LNCaP clone FGC (cell line): ENCODE measurements around the gene RASEF.

Experiments used
- DNase-seq: peaks from one replicate; pipeline ENCODE4 v3.0.0-alpha.2; 2011; ENCODE audit warnings: low read depth
- H3K4me3 ChIP-seq: 2 replicates; pipeline ENCODE4 v1.5.1; 2011; ENCODE audit warnings: mild to moderate bottlenecking, low read depth, low read length, control low read depth
- TF ChIP-seq, protein P1 (sequence below): IDR thresholded peaks from 2 replicates; pipeline ENCODE4 v1.5.1; 2012; ENCODE audit warnings: mild to moderate bottlenecking; ENCODE audit not compliant: control insufficient read depth, insufficient read depth; ENCODE audit errors: extremely low read depth

Gene RASEF

DNA sequence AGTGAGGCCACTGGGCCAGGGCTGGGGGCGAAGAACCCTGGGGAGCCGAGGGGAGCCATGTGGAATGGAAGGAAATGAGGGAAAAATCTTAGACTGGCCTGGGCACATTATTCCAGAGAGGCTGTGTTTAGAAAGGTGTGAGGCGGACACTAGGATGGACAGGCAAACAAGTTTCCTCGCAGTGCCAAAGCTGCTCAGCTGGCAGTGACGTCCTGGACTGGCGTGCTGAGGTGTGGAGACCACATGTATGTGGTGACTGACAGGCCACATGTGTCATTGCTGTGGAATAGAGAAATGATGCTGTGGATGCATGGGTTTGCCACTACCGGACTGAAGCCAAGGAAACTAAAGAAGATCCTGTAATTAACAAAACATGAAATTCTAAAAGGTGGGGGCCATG, 42.6 kb downstream of the RASEF start:
- DNase-seq, result no peak
- TF ChIP-seq, protein P1, sequence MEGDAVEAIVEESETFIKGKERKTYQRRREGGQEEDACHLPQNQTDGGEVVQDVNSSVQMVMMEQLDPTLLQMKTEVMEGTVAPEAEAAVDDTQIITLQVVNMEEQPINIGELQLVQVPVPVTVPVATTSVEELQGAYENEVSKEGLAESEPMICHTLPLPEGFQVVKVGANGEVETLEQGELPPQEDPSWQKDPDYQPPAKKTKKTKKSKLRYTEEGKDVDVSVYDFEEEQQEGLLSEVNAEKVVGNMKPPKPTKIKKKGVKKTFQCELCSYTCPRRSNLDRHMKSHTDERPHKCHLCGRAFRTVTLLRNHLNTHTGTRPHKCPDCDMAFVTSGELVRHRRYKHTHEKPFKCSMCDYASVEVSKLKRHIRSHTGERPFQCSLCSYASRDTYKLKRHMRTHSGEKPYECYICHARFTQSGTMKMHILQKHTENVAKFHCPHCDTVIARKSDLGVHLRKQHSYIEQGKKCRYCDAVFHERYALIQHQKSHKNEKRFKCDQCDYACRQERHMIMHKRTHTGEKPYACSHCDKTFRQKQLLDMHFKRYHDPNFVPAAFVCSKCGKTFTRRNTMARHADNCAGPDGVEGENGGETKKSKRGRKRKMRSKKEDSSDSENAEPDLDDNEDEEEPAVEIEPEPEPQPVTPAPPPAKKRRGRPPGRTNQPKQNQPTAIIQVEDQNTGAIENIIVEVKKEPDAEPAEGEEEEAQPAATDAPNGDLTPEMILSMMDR, result no peak
- no peak overlapping the region for H3K4me3 ChIP-seq

DNA sequence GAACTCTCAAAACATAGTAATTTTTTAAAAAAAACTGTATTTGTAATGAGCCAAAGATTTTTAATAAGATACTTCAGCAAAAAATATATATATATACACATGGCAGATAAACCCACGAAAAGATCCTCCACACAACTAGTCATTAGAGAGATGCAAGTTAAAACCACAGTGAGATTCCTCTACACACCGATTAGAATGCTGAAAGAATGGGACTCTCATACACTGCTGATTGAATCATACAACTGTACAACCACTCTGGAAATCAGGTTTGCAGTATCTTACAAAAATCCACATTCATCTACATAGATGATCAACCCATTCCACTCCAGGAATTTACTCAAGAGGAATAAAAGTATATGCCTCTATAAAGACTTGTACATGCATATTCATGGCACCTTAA, 43.7 kb downstream of the RASEF start:
- TF ChIP-seq, protein P1, result no peak
- no peak for DNase-seq
- no peak overlapping the region for H3K4me3 ChIP-seq

DNA sequence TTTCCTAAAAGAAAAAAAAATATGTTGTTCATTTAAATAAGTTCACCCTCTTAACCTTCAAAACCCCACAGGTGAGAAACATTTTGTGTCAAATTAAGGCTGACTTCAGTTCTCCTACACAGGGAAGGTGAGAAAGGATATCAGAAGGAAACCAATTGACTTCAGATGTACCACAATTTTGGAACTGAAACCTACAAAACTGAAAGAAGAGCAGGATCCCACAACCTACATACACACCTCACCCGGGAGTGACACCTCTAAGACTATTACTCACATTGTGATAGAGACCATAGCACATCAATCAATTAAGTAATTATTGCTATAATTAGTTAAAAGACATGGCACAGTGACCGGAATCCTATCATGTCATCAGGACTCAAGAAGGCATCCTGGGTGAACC, 47.0 kb downstream of the RASEF start:
- TF ChIP-seq, protein P1, result no peak
- H3K4me3 ChIP-seq, result no peak overlapping the region
- DNase-seq, result no peak

DNA sequence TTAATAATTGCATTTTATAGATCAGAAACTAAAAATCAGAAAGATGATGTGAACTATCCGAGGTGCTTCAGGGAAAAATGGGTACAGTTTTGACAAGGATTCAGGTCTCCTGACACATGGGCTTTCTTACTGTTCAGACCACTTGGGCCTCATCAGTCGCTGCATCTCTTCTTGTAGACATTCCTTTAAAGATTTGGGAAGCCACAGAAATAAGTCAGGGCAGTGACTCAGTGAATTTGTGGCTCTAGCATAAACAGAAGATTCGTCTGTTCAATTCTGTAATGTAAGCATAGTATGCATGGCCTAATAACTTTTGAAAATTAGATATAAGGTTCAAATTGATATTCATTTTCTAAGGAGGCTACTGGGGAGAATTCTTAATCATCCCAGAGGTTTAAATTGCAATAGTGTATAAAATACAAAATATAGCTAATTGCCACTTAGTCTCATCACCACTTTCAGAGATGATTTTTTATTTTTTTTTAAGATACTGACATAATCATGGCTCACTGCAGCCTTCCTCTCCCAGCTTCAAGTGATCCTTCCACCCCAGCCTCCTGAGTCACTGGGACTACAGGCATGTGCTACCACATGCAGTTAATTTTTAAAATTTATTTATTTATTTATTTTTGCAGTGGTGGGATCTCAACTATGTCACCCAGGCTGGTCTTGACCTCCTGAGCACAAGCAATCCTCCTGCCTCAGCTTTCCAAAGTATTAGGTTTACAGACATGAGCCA, 48.9 kb downstream of the RASEF start:
- no peak overlapping the region for H3K4me3 ChIP-seq
- TF ChIP-seq, protein P1, result no peak
- DNase-seq, result no peak

DNA sequence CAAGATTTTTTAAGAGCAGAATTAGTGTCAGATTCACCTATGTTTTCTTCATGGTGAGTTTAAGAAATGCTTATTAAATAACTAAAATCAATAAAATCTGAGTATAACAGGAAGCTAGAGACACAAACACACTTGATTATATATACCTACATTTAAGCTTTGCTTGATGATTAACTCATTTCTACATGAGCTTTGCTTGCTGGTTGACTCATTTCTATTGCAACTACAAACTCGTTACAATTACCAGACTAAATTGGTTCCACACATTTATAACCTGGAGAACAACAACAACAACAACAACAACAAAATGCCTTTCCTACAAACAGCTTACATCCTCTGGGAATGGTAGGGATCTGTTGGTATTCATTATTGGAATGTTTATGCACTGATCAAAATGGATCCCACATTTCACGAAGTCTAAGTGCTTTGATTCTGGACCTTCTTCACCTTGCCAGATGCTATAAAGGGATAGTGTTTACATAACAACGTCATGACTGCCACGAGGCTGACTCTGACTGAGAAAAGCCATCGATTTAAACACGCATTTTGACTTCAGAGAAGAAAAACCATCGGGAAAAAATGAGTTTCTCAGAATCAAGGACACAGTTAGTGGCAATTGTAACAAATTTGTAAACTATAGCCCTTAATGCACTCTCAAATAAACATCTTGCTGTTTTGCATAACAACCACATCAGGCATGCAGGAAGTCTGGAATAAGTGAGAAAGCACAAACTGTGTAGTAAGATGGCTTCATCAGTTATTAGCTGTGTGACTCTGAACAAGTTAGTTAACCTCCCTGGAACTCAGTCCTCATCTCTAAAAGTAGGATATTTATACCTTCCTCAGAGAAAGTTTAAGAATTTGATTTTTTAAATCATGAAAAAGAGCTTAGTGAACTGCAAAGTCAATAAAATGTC, 49.8 kb downstream of the RASEF start:
- DNase-seq, result no peak
- no peak overlapping the region for H3K4me3 ChIP-seq
- TF ChIP-seq, protein P1, result no peak

DNA sequence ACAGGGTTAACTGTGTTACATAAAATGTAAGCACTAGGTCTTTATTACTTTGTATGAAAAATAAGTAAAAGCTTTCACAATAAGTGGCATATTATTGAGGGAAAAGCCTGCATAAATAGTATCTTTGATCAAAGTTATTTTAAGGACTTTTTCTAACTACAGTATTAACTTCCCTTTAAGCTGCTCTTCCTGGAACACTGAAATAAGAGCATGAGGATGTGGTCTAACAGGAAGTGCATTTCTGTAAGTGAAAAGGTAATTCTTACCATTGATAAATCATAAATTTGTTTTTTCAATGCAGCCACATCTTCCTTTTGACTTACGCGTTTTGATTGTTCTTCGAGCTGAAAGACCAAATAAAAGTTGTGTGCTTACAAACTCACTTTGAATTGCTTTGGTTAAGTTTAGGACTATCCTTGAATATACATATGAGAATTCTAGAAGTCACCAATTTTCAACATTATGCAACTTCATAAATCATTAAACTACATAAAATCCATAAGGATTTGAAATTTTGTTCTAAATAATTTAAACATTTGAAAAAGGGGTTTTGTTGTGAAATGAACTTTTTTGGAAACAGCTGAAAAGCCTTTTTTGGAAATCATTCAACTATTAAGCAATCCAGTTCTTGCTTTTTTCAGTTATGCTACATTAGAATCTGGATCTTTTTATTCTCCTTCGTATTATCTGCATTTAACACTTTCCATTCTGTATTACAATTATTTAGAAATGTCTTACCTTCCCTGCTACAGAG, 50.6 kb downstream of the RASEF start:
- no peak for DNase-seq
- TF ChIP-seq, protein P1, result no peak
- no peak overlapping the region for H3K4me3 ChIP-seq
